ENCODE measurements around the gene GRIN2A. TPM values are rescaled to one million over a fixed set of nuclear protein-coding genes. Genes with fewer than 3 reads are reported as not detected.

Gene GRIN2A
- total and polyA plus RNA-seq, 2 of the 8 experiments (the other 6 are each of a cell fraction or from before 2014, with no cell fraction given): 0.18 to 1.8 TPM

GRCh38 chr16:9791556-9791955 lies 390.7 kb downstream of the GRIN2A start:
- H2AFZ ChIP-seq (ENCODE audit: low read length): no peak overlapping the region
- no peak overlapping the region for H2BK120ac ChIP-seq (replicated peaks; ENCODE audit: low read depth, low read length)
- no peaks in the 10 kb centered on the region for H3K79me2 ChIP-seq (ENCODE audit: control insufficient read depth in 1 of 2, insufficient read depth in 2 of 2, low read length in 2 of 2)
- H3K23me2 ChIP-seq (ENCODE audit: low read depth, low read length): no peaks in the 10 kb centered on the region
- peaks cover 0 to 2% of the 10 kb centered on the region in 2 experiments for H4K20me1 ChIP-seq (replicated peaks in 1 of 2; ENCODE audit: control insufficient read depth in 1 of 2, insufficient read depth in 2 of 2, low read length in 2 of 2)
- H3K79me1 ChIP-seq (ENCODE audit: low read depth, low read length): no peaks in the 10 kb centered on the region
- peaks cover 0 to 5% (median 0%) of the 10 kb centered on the region in 4 experiments; a peak in 2 of 8 replicates for H3K36me3 ChIP-seq (ENCODE audit: control insufficient read depth in 2 of 4, insufficient read depth in 4 of 4, low read length in 3 of 4)
- H3K4me2 ChIP-seq (ENCODE audit: insufficient read depth in 1 of 2, low read depth in 2 of 2, low read length in 2 of 2): no peak overlapping the region
- H2BK12ac ChIP-seq (ENCODE audit: low read depth, low read length): no peak overlapping the region
- no peak overlapping the region for H4K91ac ChIP-seq (replicated peaks; ENCODE audit: insufficient read length, low read length)
- no peak overlapping the region for H3K23ac ChIP-seq (ENCODE audit: insufficient read length)
- WGBS, 2 experiments (ENCODE audit: extremely low coverage in 1 of 2, insufficient coverage in 1 of 2, insufficient read length in 1 of 2, insufficient replicate concordance in 2 of 2, low coverage in 1 of 2, low lambda C conversion rate in 2 of 2, missing lambda C conversion rate in 1 of 2): 97% methylated on average over 4 of the region's 4 CpGs; no CpG with 5 or more reads in 1 of the 2 experiments
- no peak overlapping the region for H3K14ac ChIP-seq (ENCODE audit: insufficient read length)
- no peak overlapping the region for H3K9ac ChIP-seq (replicated peaks in 1 of 4; ENCODE audit: extremely low read depth in 1 of 4, low read depth in 3 of 4, low read length in 3 of 4)
- no peaks in the 10 kb centered on the region; a peak in 1 of 7 replicates for H3K27me3 ChIP-seq (replicated peaks in 1 of 4; ENCODE audit: control insufficient read depth in 3 of 4, extremely low read depth in 1 of 4, insufficient read depth in 3 of 4, low read length in 3 of 4)
- CTCF ChIA-PET (ENCODE audit: partially characterized antibody): interaction anchor here (0.5 to 0.6 kb wide), 2 partner anchors 141 to 651 kb away, joined by 3 to 4 read pairs; no protein-coding TSS in a partner anchor
- TF ChIP-seq RXRA (IDR thresholded peaks at IDR 0.05; ENCODE audit: insufficient read depth, low read depth, low read length): no peak
- no peak for TF ChIP-seq CBX8 (IDR thresholded peaks at IDR 0.05; ENCODE audit: borderline replicate concordance, low read depth, low read length)
- no peak for TF ChIP-seq TAF7 (optimal IDR thresholded peaks at IDR 0.05; ENCODE audit: borderline replicate concordance, low read depth, low read length)
- no peak for TF ChIP-seq TBP (IDR thresholded peaks at IDR 0.05; ENCODE audit: low read depth, low read length)
- no peak for TF ChIP-seq POLR2AphosphoS5 (IDR thresholded peaks at IDR 0.05; ENCODE audit: low read depth, low read length)
- no peak for TF ChIP-seq SAP30 (IDR thresholded peaks at IDR 0.05; ENCODE audit: insufficient read depth, insufficient replicate concordance, low read length)
- no peak for TF ChIP-seq GTF2F1 (IDR thresholded peaks at IDR 0.05; ENCODE audit: borderline replicate concordance, low read depth, low read length)
- TF ChIP-seq ZNF274 (IDR thresholded peaks at IDR 0.05; ENCODE audit: borderline replicate concordance, extremely low read depth, low read length): no peak
- no peak for TF ChIP-seq NRF1 (IDR thresholded peaks at IDR 0.05; ENCODE audit: low read depth, low read length)
- no peak for TF ChIP-seq ATF2 (IDR thresholded peaks at IDR 0.05; ENCODE audit: low read length)
- no peak for TF ChIP-seq CHD2 (IDR thresholded peaks at IDR 0.05; ENCODE audit: low read length)
- no peak overlapping the region for H3K4me3 ChIP-seq (ENCODE audit: extremely low read depth in 1 of 4, insufficient read depth in 2 of 4, low read depth in 3 of 4, low read length in 4 of 4)
- no peak overlapping the region for H3K4ac ChIP-seq (replicated peaks; ENCODE audit: insufficient read length, low read depth, low read length)
- H3K27ac ChIP-seq (ENCODE audit: low read depth, low read length): no peak overlapping the region
- no peak overlapping the region for H2BK20ac ChIP-seq (ENCODE audit: low read length)
- no peak overlapping the region for H4K5ac ChIP-seq (ENCODE audit: insufficient read length, low read depth, low read length)
- DNase-seq (ENCODE audit: low read depth in 1 of 2, low spot score in 2 of 2): no peak
- no peaks in the 10 kb centered on the region for H3K4me1 ChIP-seq (replicated peaks in 1 of 4; ENCODE audit: control insufficient read depth in 3 of 4, insufficient read depth in 4 of 4, low read length in 3 of 4)
- no peaks in the 10 kb centered on the region for H3K9me3 ChIP-seq (ENCODE audit: insufficient read depth in 2 of 2, low read depth in 1 of 2, low read length in 1 of 2)
- no peak overlapping the region for H2BK5ac ChIP-seq (ENCODE audit: low read depth, low read length)
- no peak for FAIRE-seq
- no peak overlapping the region for H3K18ac ChIP-seq (ENCODE audit: extremely low read depth, low read length)
- H2AK5ac ChIP-seq (ENCODE audit: low read depth, low read length): no peak overlapping the region
- POLR2A ChIA-PET (ENCODE audit: partially characterized antibody): no interaction called here
- no peak overlapping the region for H4K8ac ChIP-seq (ENCODE audit: extremely low read depth, insufficient read depth, low read length)
- H2BK15ac ChIP-seq (ENCODE audit: low read length): no peak overlapping the region
- no peak overlapping the region for H3K56ac ChIP-seq (replicated peaks; ENCODE audit: insufficient read length, low read depth, low read length)
